Measurements from ENCODE around the gene ROPN1L.

Gene ROPN1L

DNA sequence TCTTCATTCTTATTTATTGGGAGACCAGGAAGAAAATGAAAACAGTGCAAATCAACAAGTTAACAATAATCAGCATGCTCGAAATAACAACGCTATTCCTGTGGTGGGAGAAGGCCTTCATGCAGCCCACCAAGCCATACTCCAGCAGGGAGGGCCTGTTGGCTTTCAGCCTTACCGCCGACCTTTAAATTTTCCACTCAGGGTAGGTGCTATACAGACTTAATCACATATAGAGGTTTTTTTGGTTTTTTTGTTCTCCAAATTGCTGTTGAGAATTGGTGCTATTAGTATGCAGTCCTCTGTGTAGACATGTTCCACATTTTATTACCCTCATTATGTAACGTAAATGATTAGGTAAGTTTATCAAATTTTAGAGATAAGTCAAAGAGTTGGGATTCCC is 30.3 kb upstream of the ROPN1L start:
- peaks cover 27% of the 10 kb centered on the region for H3K36me3 ChIP-seq (ENCODE audit: control insufficient read depth, insufficient read depth, low read length)
- H3K27me3 ChIP-seq (ENCODE audit: control insufficient read depth, insufficient read depth, low read length): no peaks in the 10 kb centered on the region
- H3K4me1 ChIP-seq (ENCODE audit: control insufficient read depth, insufficient read depth, low read length): no peaks in the 10 kb centered on the region
- H3K27ac ChIP-seq (ENCODE audit: low read depth, low read length): no peak overlapping the region
- H3K9ac ChIP-seq (ENCODE audit: low read length): no peak overlapping the region
- H3K4me3 ChIP-seq (ENCODE audit: low read length): no peak overlapping the region

DNA sequence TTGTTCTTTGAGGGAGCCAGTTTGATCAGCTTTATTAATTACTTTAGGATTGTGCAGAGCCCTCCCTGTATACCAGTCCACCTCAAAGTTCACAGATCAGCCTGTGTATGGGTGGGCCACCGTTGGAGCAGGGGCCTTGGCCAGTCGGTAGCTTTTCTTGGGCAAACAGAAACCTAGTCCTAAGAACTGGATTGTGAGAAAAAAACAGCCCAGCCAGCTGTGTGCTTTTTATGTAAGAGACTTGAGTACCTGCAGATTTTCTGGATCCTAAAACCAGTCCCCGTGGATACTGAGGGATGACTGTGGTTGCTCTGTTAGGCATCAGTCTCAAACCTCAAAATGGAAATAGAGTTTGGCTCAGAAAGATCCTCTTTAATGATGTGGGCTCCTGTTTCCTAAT is 24.8 kb upstream of the ROPN1L start:
- Histone ChIP-seq H3K36me3 (ENCODE audit: control insufficient read depth, insufficient read depth, low read length) (peaks cover 31% of the 10 kb centered on the region), H3K4me1 (ENCODE audit: control insufficient read depth, insufficient read depth, low read length) (no peaks in the 10 kb centered on the region), H3K27ac (ENCODE audit: low read depth, low read length) (no peak overlapping the region), H3K27me3 (ENCODE audit: control insufficient read depth, insufficient read depth, low read length) (no peaks in the 10 kb centered on the region), H3K9ac (ENCODE audit: low read length) (no peak overlapping the region), H3K4me3 (ENCODE audit: low read length) (no peak overlapping the region)

DNA sequence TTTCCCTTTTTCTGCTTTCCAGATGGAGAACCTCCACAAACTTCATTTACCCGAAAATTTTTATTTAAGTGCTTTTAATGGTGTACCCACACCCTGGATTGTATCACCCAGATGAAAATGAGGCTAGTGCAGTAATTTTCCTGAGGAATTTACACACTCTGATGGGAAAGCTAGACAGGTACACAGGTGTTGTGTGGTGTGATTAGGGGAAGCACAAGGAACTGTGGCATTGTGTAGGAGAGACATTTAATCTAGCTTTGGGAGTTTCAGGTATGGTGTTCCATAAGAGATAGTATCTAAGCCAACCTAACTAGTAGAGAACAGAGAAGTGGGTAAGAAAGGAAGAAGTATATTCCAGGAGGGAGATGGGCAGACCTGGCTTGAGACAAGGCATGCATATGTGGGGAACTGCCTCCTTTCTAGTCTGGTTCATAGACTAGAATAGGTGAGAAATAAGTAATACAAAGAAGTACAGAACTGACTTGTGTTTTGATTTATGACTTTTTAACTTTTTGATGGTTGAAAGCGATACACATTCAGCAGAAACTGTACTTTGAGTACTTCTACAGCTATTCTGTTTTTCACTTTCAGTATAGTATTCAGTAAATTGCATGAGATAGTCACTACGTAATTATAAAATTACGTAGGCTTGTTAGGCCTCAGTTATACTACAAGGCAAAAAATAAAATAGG is 22.9 kb upstream of the ROPN1L start:
- no peak overlapping the region for H3K27ac ChIP-seq (ENCODE audit: low read depth, low read length)
- H3K4me1 ChIP-seq (ENCODE audit: control insufficient read depth, insufficient read depth, low read length): no peaks in the 10 kb centered on the region
- no peaks in the 10 kb centered on the region for H3K27me3 ChIP-seq (ENCODE audit: control insufficient read depth, insufficient read depth, low read length)
- H3K36me3 ChIP-seq (ENCODE audit: control insufficient read depth, insufficient read depth, low read length): peaks cover 28% of the 10 kb centered on the region
- H3K9ac ChIP-seq (ENCODE audit: low read length): no peak overlapping the region
- H3K4me3 ChIP-seq (ENCODE audit: low read length): no peak overlapping the region

DNA sequence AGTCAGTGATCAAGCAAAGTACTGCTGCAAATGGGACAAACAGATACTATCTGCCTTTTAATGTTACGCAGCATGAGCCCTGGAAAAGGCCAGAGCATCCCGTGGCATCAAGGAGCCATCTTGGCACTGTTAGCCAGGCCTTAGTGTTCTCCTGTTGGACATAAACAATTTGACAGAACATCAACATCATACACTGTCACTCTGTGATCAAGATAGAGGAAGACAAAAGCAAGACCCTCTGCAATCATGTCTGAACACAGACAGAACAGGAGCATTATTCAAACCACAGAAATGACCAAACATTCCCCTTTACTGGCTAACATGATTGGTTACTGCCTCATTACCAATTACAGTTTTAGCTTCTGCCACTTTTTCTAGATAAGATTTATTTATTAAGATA is 21.2 kb upstream of the ROPN1L start:
- H3K36me3 ChIP-seq (ENCODE audit: control insufficient read depth, insufficient read depth, low read length): peaks cover 31% of the 10 kb centered on the region
- H3K9ac ChIP-seq (ENCODE audit: low read length): no peak overlapping the region
- no peaks in the 10 kb centered on the region for H3K4me1 ChIP-seq (ENCODE audit: control insufficient read depth, insufficient read depth, low read length)
- no peak overlapping the region for H3K4me3 ChIP-seq (ENCODE audit: low read length)
- H3K27me3 ChIP-seq (ENCODE audit: control insufficient read depth, insufficient read depth, low read length): no peaks in the 10 kb centered on the region
- no peak overlapping the region for H3K27ac ChIP-seq (ENCODE audit: low read depth, low read length)

DNA sequence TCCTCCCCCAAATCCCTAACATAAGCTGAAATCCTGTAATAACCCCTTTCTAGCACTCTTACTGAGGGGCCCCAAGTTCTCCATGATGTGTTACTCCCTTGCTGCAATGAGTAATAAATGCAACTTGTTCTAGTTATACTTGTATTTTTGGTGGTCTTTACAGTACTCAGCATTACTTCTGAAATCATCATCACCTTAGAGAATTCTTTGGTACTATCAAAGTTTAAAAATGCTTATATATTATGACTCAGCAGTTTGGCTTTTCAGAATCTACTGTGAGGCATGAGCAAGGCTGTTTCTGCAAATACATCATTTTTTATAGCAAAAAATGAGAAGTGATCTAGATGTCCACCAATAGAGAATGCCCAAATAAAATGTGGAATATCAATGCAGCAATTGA is 20.7 kb upstream of the ROPN1L start:
- no peak overlapping the region for H3K27ac ChIP-seq (ENCODE audit: low read depth, low read length)
- peaks cover 31% of the 10 kb centered on the region for H3K36me3 ChIP-seq (ENCODE audit: control insufficient read depth, insufficient read depth, low read length)
- no peak overlapping the region for H3K4me3 ChIP-seq (ENCODE audit: low read length)
- H3K4me1 ChIP-seq (ENCODE audit: control insufficient read depth, insufficient read depth, low read length): no peaks in the 10 kb centered on the region
- H3K27me3 ChIP-seq (ENCODE audit: control insufficient read depth, insufficient read depth, low read length): no peaks in the 10 kb centered on the region
- H3K9ac ChIP-seq (ENCODE audit: low read length): no peak overlapping the region

DNA sequence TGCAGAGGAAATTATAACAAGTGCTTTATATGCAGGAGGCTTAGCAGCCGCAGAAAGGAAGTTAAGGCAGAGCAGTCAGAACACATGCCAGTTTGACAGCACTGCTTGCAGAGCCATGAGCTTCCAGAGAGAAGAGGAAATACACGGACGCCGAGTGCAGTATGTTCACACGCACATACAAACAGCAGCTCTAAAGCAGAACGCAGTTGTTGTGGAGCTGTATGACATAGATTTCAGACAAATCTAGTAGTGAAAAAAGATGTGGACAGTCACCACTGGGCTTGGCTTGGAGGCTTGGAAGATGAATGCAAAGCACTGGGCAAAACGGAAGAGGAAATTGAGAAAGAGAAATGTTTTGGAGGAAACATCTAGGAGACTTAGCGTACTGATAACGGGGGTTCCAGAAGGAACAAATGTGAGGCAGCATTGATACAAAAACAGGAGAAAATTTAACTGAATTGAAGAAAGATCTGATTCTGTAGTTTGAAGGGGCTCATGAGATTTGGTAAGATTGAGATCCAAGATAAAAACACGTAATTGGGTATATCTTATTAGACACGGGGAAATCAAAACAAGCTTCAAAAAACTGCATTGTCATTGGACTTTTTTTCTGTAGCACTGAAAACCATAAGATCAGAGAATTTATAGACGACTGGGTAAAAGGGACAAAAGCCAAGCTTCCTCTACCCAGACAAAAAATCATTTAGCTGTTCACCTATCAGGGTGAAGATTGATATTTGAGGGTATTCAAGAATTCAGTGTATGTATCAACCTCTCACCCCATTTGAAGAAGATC is 19.6 kb upstream of the ROPN1L start:
- no peaks in the 10 kb centered on the region for H3K27me3 ChIP-seq (ENCODE audit: control insufficient read depth, insufficient read depth, low read length)
- no peak overlapping the region for H3K9ac ChIP-seq (ENCODE audit: low read length)
- no peak overlapping the region for H3K27ac ChIP-seq (ENCODE audit: low read depth, low read length)
- H3K4me1 ChIP-seq (ENCODE audit: control insufficient read depth, insufficient read depth, low read length): no peaks in the 10 kb centered on the region
- no peak overlapping the region for H3K4me3 ChIP-seq (ENCODE audit: low read length)
- peaks cover 38% of the 10 kb centered on the region for H3K36me3 ChIP-seq (ENCODE audit: control insufficient read depth, insufficient read depth, low read length)

DNA sequence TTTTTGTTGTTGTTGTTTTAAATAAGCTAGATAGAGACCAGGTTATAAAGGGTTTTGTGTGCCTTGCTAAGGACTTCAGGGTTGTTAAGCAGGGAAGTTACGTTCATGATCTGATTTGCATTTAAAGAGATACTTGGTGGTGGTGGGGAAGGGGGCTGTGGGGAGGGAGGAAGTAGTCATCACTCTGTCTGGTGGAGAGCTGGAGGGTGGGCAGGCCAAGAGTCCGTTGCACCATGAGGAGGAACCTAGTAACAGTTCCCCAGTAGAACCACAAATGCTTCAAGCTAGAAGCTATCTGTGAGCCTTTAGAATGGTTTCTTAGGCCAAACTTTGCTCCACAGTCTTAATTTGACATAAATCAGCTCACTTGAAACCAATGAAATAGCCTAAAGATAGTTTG is 18.7 kb upstream of the ROPN1L start:
- no peak overlapping the region for H3K9ac ChIP-seq (ENCODE audit: low read length)

DNA sequence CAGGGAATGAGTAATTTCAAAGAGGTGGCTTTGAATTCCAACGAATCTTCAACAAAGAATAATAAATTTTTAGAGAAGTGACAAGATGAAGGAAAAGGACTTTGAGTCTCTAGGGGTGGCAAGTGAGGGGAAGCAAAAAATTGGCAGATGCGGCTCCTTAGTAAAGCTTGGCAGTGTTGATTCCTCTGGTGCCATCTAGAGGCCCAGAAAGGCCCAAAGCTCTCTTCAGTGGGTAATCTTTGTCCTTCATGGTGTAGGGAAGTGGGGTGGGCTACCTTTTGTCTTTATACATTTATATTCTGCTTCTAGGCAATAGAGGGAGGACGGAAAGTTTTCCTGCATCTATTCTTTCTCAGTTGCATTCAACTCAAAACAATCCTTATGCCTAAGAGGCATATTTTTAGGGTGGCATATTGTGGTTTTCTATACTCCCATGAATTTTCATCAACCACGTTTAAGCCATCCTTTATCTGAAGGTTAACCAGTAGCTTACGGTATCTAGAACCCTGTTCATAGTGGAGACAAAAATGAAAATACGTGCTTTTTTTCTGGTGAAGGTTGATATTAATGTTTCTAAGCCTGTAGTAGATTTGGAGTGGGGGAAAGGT is 17.5 kb upstream of the ROPN1L start:
- H3K4me1 ChIP-seq (ENCODE audit: control insufficient read depth, insufficient read depth, low read length): no peaks in the 10 kb centered on the region
- H3K27ac ChIP-seq (ENCODE audit: low read depth, low read length): no peak overlapping the region
- H3K4me3 ChIP-seq (ENCODE audit: low read length): no peak overlapping the region
- no peak overlapping the region for H3K9ac ChIP-seq (ENCODE audit: low read length)
- H3K27me3 ChIP-seq (ENCODE audit: control insufficient read depth, insufficient read depth, low read length): no peaks in the 10 kb centered on the region
- peaks cover 36% of the 10 kb centered on the region for H3K36me3 ChIP-seq (ENCODE audit: control insufficient read depth, insufficient read depth, low read length)

More for the DNA sequence above, 18.7 kb upstream of the ROPN1L start:
- no peaks in the 10 kb centered on the region for H3K4me1 ChIP-seq (ENCODE audit: control insufficient read depth, insufficient read depth, low read length)
- no peak overlapping the region for H3K27ac ChIP-seq (ENCODE audit: low read depth, low read length)
- H3K4me3 ChIP-seq (ENCODE audit: low read length): no peak overlapping the region
- H3K27me3 ChIP-seq (ENCODE audit: control insufficient read depth, insufficient read depth, low read length): no peaks in the 10 kb centered on the region
- H3K36me3 ChIP-seq (ENCODE audit: control insufficient read depth, insufficient read depth, low read length): peaks cover 37% of the 10 kb centered on the region

DNA sequence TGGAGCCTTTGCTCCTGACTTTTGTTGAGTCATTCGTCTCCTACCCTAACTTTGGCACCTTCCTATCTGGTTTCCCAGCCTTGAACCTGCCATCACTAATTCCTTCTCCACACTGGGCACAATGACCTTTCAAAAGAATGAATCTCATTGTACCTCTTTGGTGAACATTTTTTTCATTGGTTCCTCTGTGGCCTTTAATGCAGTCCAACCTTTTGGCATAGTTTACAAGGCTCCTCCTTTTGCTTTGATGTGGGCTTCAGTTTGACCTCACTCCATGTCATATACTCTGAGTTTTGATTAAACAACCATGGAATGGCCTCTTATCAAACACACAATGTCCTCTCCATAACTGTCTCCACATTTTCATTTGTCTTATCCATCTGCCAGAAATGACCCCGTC is 14.5 kb upstream of the ROPN1L start:
- Histone ChIP-seq H3K9ac (ENCODE audit: low read length) (no peak overlapping the region), H3K4me3 (ENCODE audit: low read length) (no peak overlapping the region), H3K36me3 (ENCODE audit: control insufficient read depth, insufficient read depth, low read length) (peaks cover 37% of the 10 kb centered on the region), H3K27ac (ENCODE audit: low read depth, low read length) (no peak overlapping the region), H3K4me1 (ENCODE audit: control insufficient read depth, insufficient read depth, low read length) (no peaks in the 10 kb centered on the region), H3K27me3 (ENCODE audit: control insufficient read depth, insufficient read depth, low read length) (no peaks in the 10 kb centered on the region)

DNA sequence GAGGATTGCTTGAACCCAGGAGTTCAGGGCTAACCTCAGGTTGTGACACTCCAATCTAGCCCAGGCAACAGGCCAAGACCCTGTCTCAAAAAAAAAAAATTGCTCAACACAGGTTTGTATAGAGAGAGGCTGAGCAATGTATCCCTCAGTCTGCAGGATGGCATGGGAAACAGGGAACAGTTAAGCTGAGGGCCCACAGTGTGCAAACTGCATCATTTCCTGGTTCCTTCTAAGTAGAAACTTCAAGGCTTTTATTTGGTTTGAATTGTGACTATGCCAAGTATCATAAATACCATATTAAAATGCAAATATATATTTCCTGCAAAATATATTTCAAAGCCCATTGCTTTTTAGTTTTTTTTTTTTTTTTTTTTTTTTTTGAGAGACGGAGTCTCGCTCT is 13.7 kb upstream of the ROPN1L start:
- H3K4me3 ChIP-seq (ENCODE audit: low read length): no peak overlapping the region
- no peaks in the 10 kb centered on the region for H3K4me1 ChIP-seq (ENCODE audit: control insufficient read depth, insufficient read depth, low read length)
- no peak overlapping the region for H3K9ac ChIP-seq (ENCODE audit: low read length)
- no peak overlapping the region for H3K27ac ChIP-seq (ENCODE audit: low read depth, low read length)
- no peaks in the 10 kb centered on the region for H3K27me3 ChIP-seq (ENCODE audit: control insufficient read depth, insufficient read depth, low read length)
- H3K36me3 ChIP-seq (ENCODE audit: control insufficient read depth, insufficient read depth, low read length): peaks cover 41% of the 10 kb centered on the region

DNA sequence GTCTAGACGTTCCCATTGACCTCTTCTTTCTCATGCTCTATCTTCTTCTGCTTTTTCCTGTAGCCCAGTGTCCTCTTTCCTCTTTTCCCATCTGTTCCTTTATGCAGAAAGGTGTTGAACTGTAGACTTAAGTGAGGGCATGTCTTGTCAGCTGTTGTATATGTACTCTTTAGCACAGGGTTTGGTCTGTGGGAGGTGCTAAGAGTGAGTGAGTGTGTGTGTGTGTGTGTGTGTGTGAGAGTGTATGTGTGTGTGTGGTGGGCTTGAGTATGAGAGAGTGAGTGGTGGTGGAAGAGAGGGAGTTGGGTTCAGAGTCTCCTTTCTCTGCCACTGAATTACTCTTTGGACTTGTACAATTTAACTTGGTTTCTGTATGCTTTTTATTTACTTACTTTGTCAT is 10.3 kb upstream of the ROPN1L start:
- peaks cover 34% of the 10 kb centered on the region for H3K36me3 ChIP-seq (ENCODE audit: control insufficient read depth, insufficient read depth, low read length)
- H3K27ac ChIP-seq (ENCODE audit: low read depth, low read length): no peak overlapping the region

DNA sequence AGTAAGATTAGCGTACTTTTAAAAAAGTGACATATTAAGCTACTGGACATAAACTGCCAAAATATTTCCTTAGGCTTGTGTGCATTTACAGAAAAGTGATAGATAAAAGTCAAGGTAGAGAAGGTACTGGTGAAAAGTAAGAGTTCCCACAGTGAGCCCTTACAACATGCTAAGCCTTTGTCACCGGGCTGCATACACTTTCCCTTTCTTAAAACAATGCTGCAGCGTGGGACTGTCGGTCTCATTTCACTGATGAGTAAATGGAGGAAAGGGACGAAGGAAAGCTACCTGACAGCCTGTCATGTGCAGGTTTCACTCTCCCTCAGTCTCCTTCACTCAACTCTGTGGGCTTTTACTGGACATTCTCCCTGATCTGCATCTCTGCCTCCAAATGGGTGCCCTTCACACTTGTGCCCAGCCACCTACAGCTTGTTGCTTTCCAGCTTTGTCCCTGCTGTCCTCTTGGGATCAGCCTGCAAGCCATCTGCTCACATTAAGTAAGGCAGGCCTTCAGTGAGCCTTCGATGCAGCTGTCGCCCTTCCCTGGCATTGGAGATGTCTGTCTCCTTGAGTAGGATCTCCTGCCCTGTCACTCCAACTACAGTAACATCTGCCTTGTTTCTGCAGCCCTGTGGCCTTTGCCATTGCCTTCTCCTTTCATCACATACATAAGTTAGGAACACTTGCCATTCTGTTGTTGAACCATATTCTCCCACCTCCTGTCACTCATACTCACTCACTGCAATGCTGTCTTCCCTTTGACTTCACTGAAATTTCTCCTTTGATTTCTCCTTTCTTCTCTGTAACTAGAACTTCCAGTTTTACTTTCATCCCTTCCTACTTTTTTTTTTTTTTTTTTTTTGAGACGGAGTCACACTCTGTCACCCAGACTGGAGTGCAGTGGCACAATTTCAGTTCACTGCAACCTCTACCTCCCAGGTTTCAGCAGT is 9.3 kb upstream of the ROPN1L start:
- no peak overlapping the region for H3K9ac ChIP-seq (ENCODE audit: low read length)
- H3K4me3 ChIP-seq (ENCODE audit: low read length): no peak overlapping the region
- H3K4me1 ChIP-seq (ENCODE audit: control insufficient read depth, insufficient read depth, low read length): no peaks in the 10 kb centered on the region
- H3K27me3 ChIP-seq (ENCODE audit: control insufficient read depth, insufficient read depth, low read length): no peaks in the 10 kb centered on the region
- H3K27ac ChIP-seq (ENCODE audit: low read depth, low read length): no peak overlapping the region
- peaks cover 28% of the 10 kb centered on the region for H3K36me3 ChIP-seq (ENCODE audit: control insufficient read depth, insufficient read depth, low read length)

More for the DNA sequence above, 10.3 kb upstream of the ROPN1L start:
- Histone ChIP-seq H3K4me1 (ENCODE audit: control insufficient read depth, insufficient read depth, low read length) (no peaks in the 10 kb centered on the region), H3K9ac (ENCODE audit: low read length) (no peak overlapping the region), H3K4me3 (ENCODE audit: low read length) (no peak overlapping the region), H3K27me3 (ENCODE audit: control insufficient read depth, insufficient read depth, low read length) (no peaks in the 10 kb centered on the region)
